T-helper 17 cell (primary cell): ENCODE measurements around the gene LAMA4. TPM values are rescaled to one million over a fixed set of nuclear protein-coding genes. Genes with fewer than 3 reads are reported as not detected.
"Not testable (repeated sequence)": the region's sequence is repeated elsewhere in the genome, so short reads cannot be mapped to it uniquely, and the experiment has no call there.

Source experiments
- ATAC-seq: fragments of 150-1000 bp; cut with Tn5 transposase; 2 replicates; pipeline ENCODE4 v1.10.0; 2021; ENCODE audit warnings: mild to moderate bottlenecking, moderate library complexity
- DNase-seq, 3 donors: peaks; one replicate each; pipeline versions ENCODE4 v3.0.0 to v3.0.0-alpha.2; 2020 to 2021
- H3K9me3 ChIP-seq: one replicate; pipeline ENCODE4 v1.7.0; 2013; ENCODE audit warnings: low read length, mild to moderate bottlenecking; ENCODE audit not compliant: control insufficient read depth, poor library complexity, severe bottlenecking
- H3K27ac Mint-ChIP-seq: one replicate; pipeline ENCODE4 v1.8.0; 2022; ENCODE audit warnings: mild to moderate bottlenecking, moderate library complexity, mixed read lengths
- H3K27me3 Mint-ChIP-seq: one replicate; pipeline ENCODE4 v1.8.0; 2022; ENCODE audit warnings: mixed read lengths
- H3K36me3 Mint-ChIP-seq: one replicate; pipeline ENCODE4 v1.8.0; 2022; ENCODE audit warnings: low read depth, mixed read lengths
- H3K4me1 Mint-ChIP-seq: one replicate; pipeline ENCODE4 v1.8.0; 2022; ENCODE audit warnings: mild to moderate bottlenecking, mixed read lengths
- H3K4me3 Mint-ChIP-seq: one replicate; pipeline ENCODE4 v1.8.0; 2022; ENCODE audit warnings: mild to moderate bottlenecking, moderate library complexity, mixed read lengths
- total RNA-seq, 4 donors: library from RNA in 2 of 4; stranded (reverse) in 2 of 4; gene quantifications; one replicate each; pipeline ENCODE4 v1.2.3 and lab custom pipeline; 2022 to 2026

LAMA4 gene
- total RNA-seq, 2 donors from 2014 or later: not detected

DNA sequence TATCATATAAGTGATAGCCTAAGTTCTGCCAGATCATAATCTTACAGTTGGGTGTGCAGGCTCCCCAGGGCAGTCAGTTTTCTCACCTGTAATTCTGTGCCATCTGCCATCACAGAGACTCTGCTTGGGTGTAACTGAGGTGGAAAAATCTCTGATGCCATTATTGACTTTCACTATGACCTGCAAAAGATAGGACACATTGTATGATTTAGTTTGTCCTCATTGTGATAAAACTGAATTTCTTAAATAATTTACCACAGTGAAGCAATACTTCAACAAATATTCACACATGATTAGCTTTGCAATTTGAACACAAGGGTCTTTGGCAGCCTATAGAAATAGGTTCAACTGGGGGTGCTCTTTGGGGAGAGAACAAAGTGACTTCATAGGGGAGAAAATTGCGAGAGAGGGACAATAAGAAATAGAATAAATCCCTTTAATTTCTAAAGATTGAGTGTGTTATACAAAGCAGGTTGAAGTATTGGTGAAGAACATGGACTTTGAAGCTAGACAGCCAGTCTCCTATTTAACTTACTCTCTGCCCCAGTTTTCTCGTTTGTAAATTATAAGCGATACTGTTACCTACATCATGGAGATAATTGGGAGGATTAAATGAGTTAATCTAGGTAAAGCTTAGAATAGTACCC is 139.7 kb downstream of the LAMA4 start:
- no peak overlapping the region for H3K27ac Mint-ChIP-seq
- ATAC-seq (no peak), DNase-seq (no peak)
- H3K4me3 Mint-ChIP-seq: no peak overlapping the region
- no peaks in the 10 kb centered on the region for H3K4me1 Mint-ChIP-seq
- peaks cover 2% of the 10 kb centered on the region for H3K36me3 Mint-ChIP-seq
- peaks cover 52% of the 10 kb centered on the region for H3K27me3 Mint-ChIP-seq
- H3K9me3 ChIP-seq: no peaks in the 10 kb centered on the region

DNA sequence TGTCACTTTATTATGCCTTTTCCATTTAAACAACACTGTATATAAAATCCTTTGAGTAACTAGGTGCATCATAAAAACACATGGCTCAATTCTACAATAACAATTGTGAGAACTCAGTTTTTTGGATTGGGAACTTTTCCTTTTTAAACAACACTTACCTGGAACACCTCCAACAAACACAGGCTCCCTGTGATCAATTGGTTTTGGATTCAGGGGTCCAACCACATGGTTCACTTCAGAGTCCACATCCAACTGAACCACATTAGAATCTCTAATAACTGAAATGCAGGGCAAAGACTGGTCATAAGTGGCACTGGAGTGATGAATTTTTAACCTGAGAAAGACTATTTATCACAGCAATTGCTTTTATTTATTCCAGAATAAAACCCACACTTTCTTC is 140.4 kb downstream of the LAMA4 start:
- no peak for ATAC-seq
- DNase-seq: no peak
- no peak overlapping the region for H3K4me3 Mint-ChIP-seq
- no peaks in the 10 kb centered on the region for H3K4me1 Mint-ChIP-seq
- peaks cover 2% of the 10 kb centered on the region for H3K36me3 Mint-ChIP-seq
- H3K27ac Mint-ChIP-seq: no peak overlapping the region
- peaks cover 51% of the 10 kb centered on the region for H3K27me3 Mint-ChIP-seq
- H3K9me3 ChIP-seq: no peaks in the 10 kb centered on the region

DNA sequence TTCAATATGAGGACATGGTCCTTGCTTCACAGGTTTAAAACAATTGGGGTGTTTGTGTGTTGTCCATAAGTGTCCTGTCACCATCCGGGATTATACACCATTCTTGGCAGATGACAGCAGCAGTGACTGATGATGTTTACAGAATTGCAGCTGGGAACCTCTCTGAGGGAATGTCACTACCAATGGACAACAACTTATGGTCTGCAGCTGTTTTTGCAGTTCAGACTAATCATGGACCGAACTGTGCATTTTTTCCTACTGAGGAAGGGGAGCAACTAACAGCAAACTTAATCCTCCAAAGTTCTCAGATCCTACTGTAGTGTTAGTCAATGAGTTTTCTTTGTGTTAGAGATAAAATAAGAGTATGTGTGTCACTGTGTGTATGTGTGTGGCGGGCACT is 140.9 kb downstream of the LAMA4 start:
- no peaks in the 10 kb centered on the region for H3K4me1 Mint-ChIP-seq
- H3K4me3 Mint-ChIP-seq: no peak overlapping the region
- H3K9me3 ChIP-seq: no peaks in the 10 kb centered on the region
- H3K27me3 Mint-ChIP-seq: peaks cover 51% of the 10 kb centered on the region
- H3K36me3 Mint-ChIP-seq: peaks cover 2% of the 10 kb centered on the region
- no peak overlapping the region for H3K27ac Mint-ChIP-seq
- DNase-seq (no peak), ATAC-seq (no peak)

DNA sequence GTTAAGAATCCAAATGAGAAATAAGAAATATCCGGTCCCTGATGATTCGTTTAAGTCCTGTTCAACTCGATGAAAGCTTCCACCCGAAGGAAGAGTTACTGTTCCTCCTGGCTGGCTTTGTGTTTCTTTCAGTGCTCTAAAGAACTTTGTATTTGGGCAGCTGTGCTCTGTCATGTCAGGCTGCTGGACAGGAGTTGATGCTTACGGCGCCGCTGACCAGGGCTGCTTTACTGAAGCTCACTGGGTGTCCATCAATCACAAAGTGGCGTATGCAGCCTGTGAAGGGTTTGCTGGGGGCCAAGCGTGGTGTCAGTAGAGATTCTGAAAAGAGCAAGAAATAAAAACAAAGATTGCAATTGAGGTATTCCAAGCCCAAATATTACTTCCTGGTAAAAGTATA is 145.1 kb downstream of the LAMA4 start:
- H3K4me3 Mint-ChIP-seq: no peak overlapping the region

DNA sequence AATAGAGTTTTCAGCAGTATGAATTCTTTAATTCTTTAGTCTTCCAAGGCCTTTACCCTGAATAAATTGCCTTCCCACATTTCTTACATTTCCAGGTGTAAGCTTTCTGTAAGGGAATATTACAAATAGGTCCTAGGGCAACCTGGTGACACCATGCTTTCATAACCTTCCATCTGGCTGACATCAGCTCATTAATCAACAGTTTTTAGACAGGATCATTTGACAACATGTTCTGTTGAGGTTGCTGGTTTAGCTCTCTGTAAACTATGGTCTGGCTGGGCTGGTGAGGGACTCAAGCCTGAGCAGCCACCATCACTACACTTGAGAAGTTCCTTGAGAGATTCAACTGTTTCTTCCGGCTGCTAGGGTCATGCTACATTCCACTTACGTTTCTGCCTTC is 147.8 kb downstream of the LAMA4 start:
- DNase-seq: no peak
- no peak for ATAC-seq
- H3K9me3 ChIP-seq: no peaks in the 10 kb centered on the region
- no peaks in the 10 kb centered on the region for H3K4me1 Mint-ChIP-seq
- no peaks in the 10 kb centered on the region for H3K36me3 Mint-ChIP-seq
- H3K27me3 Mint-ChIP-seq: peaks cover 28% of the 10 kb centered on the region
- H3K27ac Mint-ChIP-seq: no peak overlapping the region
- H3K4me3 Mint-ChIP-seq: no peak overlapping the region

More for the DNA sequence above, 145.1 kb downstream of the LAMA4 start:
- no peaks in the 10 kb centered on the region for H3K36me3 Mint-ChIP-seq
- no peak overlapping the region for H3K27ac Mint-ChIP-seq
- peaks cover 41% of the 10 kb centered on the region for H3K27me3 Mint-ChIP-seq
- no peaks in the 10 kb centered on the region for H3K4me1 Mint-ChIP-seq
- ATAC-seq (no peak), DNase-seq (no peak)
- H3K9me3 ChIP-seq: no peaks in the 10 kb centered on the region

DNA sequence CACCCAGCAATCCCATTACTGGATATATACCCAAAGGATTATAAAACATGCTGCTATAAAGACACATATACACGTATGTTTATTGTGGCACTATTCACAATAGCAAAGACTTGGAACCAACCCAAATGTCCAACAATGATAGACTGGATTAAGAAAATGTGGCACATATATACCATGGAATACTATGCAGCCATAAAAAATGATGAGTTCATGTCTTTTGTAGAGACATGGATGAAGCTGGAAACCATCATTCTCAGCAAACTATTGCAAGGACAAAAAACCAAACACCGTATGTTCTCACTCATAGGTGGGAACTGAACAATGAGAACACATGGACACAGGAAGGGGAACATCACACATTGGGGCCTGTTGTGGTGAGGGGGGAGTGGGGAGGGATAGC is 148.3 kb downstream of the LAMA4 start:
- H3K4me3 Mint-ChIP-seq, H3K4me1 Mint-ChIP-seq, DNase-seq, ATAC-seq, H3K9me3 ChIP-seq, H3K27ac Mint-ChIP-seq, H3K36me3 Mint-ChIP-seq: not testable (repeated sequence)
- peaks cover 27% of the 10 kb centered on the region for H3K27me3 Mint-ChIP-seq

DNA sequence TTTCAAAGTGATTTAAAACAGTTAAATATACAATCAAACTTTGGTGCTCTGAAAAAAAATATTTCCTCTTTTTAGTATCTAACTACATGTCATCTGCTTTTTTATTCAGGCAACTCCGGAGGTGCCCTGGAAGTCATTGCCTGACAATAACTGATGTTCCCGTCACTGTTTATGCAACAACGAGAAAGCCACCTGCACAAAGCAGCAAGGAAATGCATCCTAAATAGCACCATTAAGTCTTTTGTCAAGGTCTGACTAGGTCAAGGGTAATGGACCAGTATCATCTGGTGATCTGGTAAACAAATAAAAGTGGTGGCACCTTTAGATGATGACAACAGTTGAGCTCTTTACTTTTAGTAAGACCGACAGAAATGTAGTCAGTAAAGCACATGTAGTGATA is 153.8 kb downstream of the LAMA4 start:
- peaks cover 2% of the 10 kb centered on the region for H3K36me3 Mint-ChIP-seq
- no peak overlapping the region for H3K4me3 Mint-ChIP-seq
- H3K4me1 Mint-ChIP-seq: no peaks in the 10 kb centered on the region
- DNase-seq (no peak), ATAC-seq (no peak)
- H3K27ac Mint-ChIP-seq: no peak overlapping the region
- H3K9me3 ChIP-seq: no peaks in the 10 kb centered on the region
- peaks cover 12% of the 10 kb centered on the region for H3K27me3 Mint-ChIP-seq

DNA sequence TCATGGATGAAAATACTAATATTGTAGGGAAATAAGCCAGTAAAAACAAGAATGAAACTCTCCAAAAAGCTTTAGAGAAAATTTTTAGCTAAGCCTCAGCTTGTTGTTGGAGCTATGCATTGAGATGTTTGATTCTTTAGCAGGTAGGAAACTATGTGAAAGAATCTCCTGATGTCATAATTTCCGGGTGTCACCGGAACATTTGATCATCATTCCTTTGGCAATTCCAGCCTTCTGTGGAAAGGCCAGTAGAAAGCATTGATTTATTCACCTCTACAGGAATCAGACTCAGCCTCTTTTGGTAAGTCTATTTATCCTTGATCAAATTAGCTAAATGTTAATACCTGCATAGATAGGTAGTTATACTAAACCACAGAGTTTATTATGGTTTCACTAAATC is 157.5 kb downstream of the LAMA4 start:
- DNase-seq (no peak), ATAC-seq (no peak)
- H3K9me3 ChIP-seq: no peaks in the 10 kb centered on the region
- Mint-ChIP-seq H3K4me3 (no peak overlapping the region), H3K27me3 (peaks cover 22% of the 10 kb centered on the region), H3K4me1 (no peaks in the 10 kb centered on the region), H3K36me3 (peaks cover 2% of the 10 kb centered on the region), H3K27ac (no peak overlapping the region)

DNA sequence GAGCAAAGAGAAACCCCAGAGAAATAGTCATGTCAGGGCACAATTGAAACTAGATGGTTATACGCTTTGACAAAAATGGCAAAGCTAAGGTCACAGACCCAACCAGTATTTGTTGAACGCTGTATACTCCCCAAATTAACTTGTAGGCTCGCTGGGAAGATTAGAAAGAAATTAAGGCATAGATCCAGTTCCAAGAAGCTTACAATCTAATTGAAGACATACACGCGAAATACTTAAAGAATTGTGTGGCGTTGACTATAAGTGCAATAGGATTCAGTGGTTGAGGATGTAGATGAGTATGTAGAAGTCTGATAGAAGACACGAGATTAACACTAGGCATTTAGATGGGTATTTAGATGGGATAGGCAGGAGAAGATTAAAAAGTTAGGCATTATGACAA is 166.5 kb downstream of the LAMA4 start:
- Mint-ChIP-seq H3K4me1 (peaks cover 3% of the 10 kb centered on the region), H3K4me3 (no peak overlapping the region), H3K27ac (no peak overlapping the region), H3K36me3 (no peaks in the 10 kb centered on the region), H3K27me3 (peaks cover 33% of the 10 kb centered on the region)
- H3K9me3 ChIP-seq: no peaks in the 10 kb centered on the region
- ATAC-seq (no peak), DNase-seq (no peak)

DNA sequence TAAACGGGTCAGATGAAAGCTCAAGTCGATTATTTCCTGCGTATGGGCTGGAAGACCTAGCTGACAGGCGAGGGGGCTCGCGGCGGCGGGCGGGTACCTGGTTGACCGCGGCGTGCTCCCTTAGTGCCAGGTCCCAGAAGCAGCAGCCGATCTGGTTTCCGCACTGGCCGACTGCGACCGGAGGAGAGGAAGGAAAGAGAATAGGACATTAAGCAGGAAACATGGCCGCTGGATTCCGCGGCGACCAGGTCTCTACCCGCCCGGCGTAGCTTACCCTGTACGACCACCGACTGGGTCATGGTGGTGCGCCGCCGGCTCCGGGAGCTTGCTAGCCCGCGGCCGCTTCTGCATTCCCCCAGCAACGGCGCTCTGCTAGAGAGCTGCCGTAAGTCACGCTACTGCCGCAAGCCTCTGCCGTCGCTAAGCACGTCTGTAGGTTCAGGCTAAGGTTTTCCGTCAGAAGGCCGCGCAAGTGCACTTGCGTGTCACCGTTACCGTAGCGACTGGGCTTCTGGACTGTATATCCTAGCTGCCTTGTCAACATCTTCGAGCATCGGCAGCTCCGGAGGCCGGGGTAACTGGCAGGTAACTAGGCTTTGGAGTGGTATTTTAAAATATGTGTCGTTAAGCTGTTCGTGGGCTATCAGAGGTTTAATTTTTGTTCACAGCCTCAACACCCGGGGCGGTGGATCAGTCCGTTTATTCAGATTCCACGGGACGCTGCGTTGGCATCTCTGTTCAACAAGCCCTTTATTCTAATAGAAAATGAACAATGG is 167.0 kb downstream of the LAMA4 start, which contains the start of the genes FAM229B and TUBE1:
TSS of gene FAM229B (plus strand) at position 456 of the 776 bp plus-strand sequence. CDS start 11,693 bp downstream, outside the sequence.
TSS of gene TUBE1 (minus strand) at position 347 of the 776 bp plus-strand sequence. CDS start at position 299, 48 bp downstream.
- H3K27me3 Mint-ChIP-seq: peaks cover 31% of the 10 kb centered on the region
- peak; percentile 96 for ATAC-seq
- H3K9me3 ChIP-seq: no peaks in the 10 kb centered on the region
- peak; percentile 76 to 82 (median 78) for DNase-seq
- H3K36me3 Mint-ChIP-seq: no peaks in the 10 kb centered on the region
- no peak within 1 kb of the TSS for H3K27ac Mint-ChIP-seq
- no peak within 1 kb of the TSS for H3K4me3 Mint-ChIP-seq
- H3K4me1 Mint-ChIP-seq: peaks cover 3% of the 10 kb centered on the region

DNA sequence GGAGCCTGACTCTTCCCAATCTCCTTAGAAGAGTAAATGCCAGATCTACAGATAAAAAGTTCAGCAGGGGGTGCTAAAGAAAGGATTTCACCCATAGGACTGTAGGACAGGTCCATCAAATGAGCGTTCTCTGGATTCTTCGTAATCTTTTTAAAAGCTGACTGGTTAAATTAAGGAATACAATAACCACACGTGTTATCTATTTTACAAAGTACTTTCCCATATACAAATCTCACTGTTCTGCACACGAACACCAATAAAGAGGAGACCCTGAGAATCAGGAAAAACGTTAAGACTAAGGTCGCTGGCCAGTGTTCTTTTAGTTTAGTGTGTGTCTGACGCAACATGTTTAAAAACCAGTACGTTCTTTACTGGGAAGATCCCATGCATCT is 167.6 kb downstream of the LAMA4 start:
- no peak for DNase-seq
- H3K4me3 Mint-ChIP-seq: no peak overlapping the region
- no peaks in the 10 kb centered on the region for H3K36me3 Mint-ChIP-seq
- ATAC-seq: no peak
- H3K9me3 ChIP-seq: no peaks in the 10 kb centered on the region
- peaks cover 25% of the 10 kb centered on the region for H3K27me3 Mint-ChIP-seq
- H3K27ac Mint-ChIP-seq: no peak overlapping the region
- peaks cover 3% of the 10 kb centered on the region for H3K4me1 Mint-ChIP-seq

DNA sequence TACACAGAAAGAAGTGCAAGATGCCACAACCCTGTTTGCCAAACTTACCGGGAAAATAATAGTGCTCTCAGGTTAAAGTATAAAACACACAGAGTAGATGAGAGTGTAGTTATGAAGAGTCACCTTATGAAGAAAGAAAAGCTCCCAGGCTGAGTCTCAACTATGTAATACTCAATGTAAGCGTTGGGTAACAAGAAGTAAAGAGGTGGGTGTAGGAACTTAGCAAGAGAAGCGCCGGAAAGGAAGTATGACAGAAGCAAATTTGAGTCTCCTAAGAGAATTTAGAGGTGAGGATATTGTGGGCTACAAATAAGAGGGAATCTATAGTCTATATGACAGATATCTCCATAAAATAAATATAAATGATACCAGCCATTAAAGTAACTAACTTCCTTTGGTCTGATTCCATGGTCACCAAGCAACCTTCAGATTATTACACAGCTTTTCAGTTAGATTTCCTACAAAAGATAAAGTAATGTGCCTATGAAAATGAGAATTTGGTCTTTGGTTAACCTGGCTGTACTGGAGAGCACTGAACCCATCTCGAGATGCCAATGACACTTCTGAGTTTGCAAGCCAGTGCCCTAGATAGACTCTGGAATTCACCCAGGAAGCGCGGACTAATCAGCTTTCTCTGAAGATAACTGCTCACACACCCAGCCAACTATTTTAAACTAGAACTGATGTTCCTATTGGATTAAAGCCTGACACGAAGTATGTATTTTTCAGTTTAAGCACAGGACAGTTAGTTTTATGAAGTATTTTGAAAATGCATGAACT is 168.9 kb downstream of the LAMA4 start:
- ATAC-seq: no peak
- no peak overlapping the region for H3K27ac Mint-ChIP-seq

DNA sequence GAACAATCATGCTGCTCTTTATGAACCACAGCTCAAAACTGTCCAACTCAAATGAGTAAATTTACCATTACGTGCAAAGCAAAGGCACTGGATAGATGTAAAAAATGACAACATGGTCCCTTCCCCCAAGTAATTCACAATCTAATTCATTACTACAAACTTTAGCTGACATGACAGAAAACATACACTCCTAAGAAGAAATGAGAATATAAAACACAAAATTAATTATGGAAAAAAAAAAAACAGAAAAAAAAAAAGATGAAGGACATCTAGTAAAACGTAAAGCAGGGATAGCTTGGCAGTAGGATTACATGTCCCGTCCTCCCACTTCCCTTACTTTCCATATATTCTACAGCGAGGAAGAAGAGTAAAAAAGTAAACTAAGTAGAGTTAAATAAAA is 172.8 kb downstream of the LAMA4 start:
- Mint-ChIP-seq H3K36me3 (no peaks in the 10 kb centered on the region), H3K4me3 (no peak overlapping the region), H3K27ac (no peak overlapping the region), H3K4me1 (peaks cover 6% of the 10 kb centered on the region), H3K27me3 (no peaks in the 10 kb centered on the region)
- DNase-seq: no peak
- H3K9me3 ChIP-seq: no peaks in the 10 kb centered on the region
- no peak for ATAC-seq

More for the DNA sequence above, 168.9 kb downstream of the LAMA4 start:
- DNase-seq: no peak
- Mint-ChIP-seq H3K36me3 (no peaks in the 10 kb centered on the region), H3K4me1 (peaks cover 6% of the 10 kb centered on the region), H3K27me3 (peaks cover 17% of the 10 kb centered on the region), H3K4me3 (peak overlapping the region; percentile 80)
- no peaks in the 10 kb centered on the region for H3K9me3 ChIP-seq
